HG03558 (cell line): Measurements from ENCODE around the gene MAP3K14.
"Not testable (repeated sequence)": the region's sequence is repeated elsewhere in the genome, so short reads cannot be mapped to it uniquely, and the experiment has no call there.

ENCODE experiments used
- ATAC-seq: cut with Tn5 transposase; IDR thresholded peaks from one replicate; pipeline ENCODE4 v1.9.1; 2021; ENCODE audit warnings: moderate number of reproducible peaks; ENCODE audit not compliant: unreplicated experiment; ENCODE audit errors: extremely low read depth

MAP3K14 gene

GRCh38 chr17:45305530-45306087 lies 11.2 kb downstream of the MAP3K14 start:
- ATAC-seq: no peak

GRCh38 chr17:45302649-45303173 lies 14.1 kb downstream of the MAP3K14 start:
- no peak for ATAC-seq

GRCh38 chr17:45302220-45302619 lies 14.6 kb downstream of the MAP3K14 start:
- not testable (repeated sequence) for ATAC-seq

GRCh38 chr17:45301674-45302073 lies 15.1 kb downstream of the MAP3K14 start:
- ATAC-seq: no peak

GRCh38 chr17:45300060-45300751 lies 16.6 kb downstream of the MAP3K14 start:
- ATAC-seq: no peak

GRCh38 chr17:45299361-45299760 lies 17.5 kb downstream of the MAP3K14 start:
- no peak for ATAC-seq

DNA sequence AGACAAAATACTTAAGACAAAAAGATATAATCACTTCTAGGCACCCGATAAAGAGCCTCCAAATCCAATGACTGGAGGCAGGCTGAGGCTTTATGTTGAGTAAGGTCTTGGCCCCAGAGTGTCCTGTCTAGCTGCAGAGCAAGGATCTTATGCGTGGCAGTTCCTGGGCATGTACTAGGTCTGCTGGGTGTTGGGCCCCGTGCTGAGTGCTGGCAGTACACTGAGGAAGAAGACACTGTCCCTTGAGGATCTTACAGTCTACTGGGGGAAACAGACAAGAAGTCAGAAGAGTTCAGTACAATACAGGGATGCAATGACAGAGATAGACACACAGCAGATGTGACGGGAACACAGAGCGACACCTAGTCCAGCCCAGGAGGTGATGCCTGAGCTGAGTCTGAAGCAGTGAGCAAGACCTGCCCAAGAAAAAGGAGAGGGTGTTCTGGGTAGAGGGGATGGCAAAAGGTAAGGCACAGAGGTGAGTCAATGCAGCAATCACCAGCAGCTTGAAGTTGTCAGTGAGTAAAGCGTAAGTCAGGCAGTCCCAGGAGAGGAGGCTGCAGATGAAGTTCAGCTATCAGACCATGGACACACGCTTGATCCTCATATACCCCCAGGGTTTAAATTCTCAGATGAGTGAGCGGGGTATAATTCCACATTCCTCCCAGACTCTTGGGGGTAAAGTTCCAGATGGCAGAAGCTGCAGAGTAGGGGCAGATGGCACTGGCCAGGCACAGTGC lies 18.1 kb downstream of the MAP3K14 start:
- no peak for ATAC-seq

DNA sequence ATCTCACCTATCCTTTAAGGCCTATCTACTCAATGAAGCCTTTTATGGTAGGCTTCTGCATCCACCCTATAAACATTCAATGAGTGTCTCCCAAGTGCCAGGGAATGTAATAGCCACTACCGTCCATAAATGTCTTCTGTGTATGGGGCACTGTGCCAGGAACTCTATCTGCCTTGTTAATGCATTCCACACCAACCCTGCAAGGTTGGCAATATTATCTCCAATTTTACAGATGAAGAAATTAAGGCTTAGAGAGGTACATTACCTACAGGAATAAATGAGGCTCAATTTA lies 20.0 kb downstream of the MAP3K14 start:
- no peak for ATAC-seq

DNA sequence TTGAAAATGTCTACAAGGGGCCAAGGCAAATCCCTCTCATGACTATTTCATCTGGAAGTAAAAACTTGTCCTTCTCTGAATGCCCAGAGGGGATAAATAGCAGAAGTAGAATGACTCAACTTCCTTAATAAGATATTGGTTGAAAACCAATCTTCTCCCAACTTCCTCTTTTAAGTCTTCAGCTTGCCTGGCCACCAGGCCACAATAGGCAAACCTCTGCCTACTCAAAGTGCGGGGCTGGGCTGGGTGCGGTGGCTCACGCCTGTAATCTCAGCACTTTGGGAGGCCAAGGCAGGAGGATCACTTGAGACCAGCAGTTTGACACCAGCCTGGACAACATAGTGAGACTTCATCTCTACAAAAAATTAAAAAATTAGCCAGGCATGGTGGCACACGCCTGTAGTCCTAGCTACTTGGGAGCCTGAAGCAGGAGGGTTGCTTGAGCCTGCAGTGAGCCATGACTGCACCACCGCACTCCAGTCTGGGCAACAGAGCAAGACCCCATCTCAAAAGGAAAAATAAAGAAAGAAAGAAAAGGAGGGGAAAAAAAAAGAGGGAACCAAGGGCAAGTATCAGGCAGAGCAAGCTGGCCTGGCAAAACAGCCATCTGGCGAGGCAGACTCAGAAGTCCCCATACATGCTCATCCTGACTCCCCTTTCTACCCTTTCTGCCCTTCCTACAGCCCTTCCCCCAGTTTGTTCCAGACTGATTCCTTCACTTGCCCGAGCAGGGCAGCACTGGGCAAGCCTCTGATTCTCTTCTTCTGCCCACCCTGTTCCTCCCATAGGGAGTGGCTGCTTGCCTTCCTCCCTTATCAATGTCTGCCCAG lies 20.6 kb downstream of the MAP3K14 start:
- ATAC-seq: no peak

GRCh38 chr17:45294506-45294905 lies 22.3 kb downstream of the MAP3K14 start:
- ATAC-seq: no peak

GRCh38 chr17:45293413-45294211 lies 23.2 kb downstream of the MAP3K14 start:
- no peak for ATAC-seq

GRCh38 chr17:45292696-45293412 lies 24.0 kb downstream of the MAP3K14 start:
- ATAC-seq: no peak

DNA sequence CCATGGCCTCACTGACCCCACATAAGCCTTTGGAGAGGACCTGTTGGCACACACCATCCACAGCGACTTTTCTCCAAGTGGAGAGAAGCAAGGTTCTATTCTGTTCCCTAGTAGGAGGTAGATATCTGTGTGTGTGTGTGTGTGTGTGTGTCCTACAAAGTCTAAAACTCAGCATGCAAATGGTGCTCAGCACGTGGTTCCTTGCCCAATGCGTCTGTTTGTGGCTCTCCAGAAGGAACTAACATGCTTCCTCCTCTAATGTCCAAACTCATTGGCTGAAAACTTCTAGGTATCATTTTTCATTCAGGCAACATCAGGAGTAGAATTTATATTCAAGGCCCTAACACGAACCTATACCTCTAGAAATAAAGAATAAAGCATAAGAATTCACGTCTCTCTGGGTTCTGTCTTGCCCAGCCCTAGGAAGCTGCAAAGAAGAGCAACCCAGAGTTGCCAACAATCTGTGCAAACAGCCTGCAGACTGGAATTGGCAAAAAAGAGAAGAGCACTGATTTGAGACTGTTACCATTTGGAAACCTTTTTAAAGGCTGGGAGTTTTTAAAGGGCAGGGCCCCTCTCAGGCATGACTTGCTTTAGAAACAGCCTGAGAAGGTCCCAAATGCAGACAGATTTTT lies 25.5 kb downstream of the MAP3K14 start:
- no peak for ATAC-seq

DNA sequence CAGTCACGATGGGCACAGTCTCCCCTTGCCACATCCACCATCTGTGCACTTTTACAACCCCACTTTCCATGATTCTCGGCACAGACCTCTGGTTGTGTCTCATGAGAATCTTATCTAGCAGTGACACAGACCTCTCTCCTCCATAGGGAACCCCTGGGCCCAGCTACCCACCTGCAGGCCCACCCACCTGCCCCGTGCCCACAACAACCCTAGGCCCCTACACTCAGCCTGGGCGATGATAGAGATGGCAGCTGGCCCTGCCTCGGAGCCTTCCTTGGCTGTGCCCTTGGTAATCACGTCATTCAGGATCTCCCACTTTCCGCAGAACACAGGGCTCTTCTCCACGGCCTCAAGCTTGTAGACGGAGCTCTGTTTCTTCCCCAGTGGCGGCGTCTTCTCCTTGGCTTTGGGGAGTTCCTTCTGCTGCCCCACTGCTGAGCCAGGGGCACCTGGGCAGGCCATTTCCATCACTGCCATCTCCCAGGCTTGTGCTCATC lies 26.5 kb downstream of the MAP3K14 start:
- ATAC-seq: no peak

DNA sequence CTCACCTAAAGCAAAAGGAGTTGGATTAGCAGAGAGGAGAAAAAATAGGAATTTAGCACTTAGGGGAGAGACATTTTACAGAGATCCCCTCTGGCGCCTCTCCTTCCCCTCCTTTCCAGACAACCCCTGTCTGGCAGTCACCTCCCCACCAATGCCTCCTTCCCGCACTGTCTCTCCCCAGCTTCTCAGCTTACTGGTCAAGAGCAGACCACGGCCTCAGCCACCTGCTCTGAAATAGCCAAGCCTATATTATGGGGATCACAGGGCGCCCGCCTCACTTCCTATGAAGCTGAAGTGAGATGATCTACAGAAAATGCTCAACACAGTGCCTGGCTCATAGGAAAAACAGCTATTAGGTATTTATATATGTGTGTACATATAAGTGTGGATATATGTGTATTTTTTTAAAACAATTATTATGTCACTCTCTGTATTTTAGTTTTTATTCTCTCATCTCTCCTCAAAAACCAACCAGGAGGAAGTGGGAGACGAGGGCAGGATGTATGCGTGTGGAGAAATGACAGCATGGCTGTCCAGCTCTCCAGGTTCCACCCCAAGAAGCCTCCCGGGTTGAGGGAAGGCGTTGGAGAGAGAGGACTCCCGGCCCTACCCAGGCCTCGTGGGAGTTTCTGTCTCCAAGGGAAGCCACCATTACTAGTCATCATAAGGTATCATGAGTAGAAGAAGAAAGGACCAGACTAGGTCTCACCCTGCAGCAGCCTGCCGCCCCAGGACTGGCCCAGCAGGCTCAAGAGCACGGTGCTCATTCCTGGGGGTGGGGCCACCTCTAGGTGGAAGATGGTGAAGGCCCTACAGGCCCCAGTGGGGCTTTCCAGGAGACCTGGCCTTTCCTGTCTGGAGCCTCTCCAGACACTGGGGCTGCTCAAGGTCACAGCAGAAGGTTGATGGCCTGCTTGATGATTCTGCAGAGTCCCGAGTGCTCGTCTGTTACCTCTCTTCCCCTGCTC lies 27.2 kb downstream of the MAP3K14 start:
- ATAC-seq: no peak

- ATAC-seq: no peak
Measured at GRCh38 chr17:45288825-45289224, 28.0 kb downstream of the MAP3K14 start.
